HEK293 (cell line): ENCODE results near the gene STAB2.

ENCODE experiments used
- CTCF ChIA-PET: fragments of 350-600 bp; formaldehyde crosslinking; extraction: SDS; loops from one replicate; lab custom pipeline; 2021; ENCODE audit warnings: antibody characterized with exemption; lab: Yijun Ruan, JAX
- POLR2A ChIA-PET: fragments of 300-600 bp; formaldehyde crosslinking; extraction: SDS; loops from one replicate; lab custom pipeline; 2020; ENCODE audit warnings: antibody characterized with exemption, inconsistent platforms; lab: Yijun Ruan, JAX
- H3K27ac ChIP-seq: fragments of 200-500 bp; sonication (Bioruptor generic); 2 replicates; pipeline ENCODE4 v1.5.1; 2014; ENCODE audit warnings: low read depth, low read length, control low read depth, inconsistent platforms; ENCODE audit errors: extremely low read depth
- H3K36me3 ChIP-seq, 2 experiments: fragments of 200-500 bp in 1 of 2; sonication (Bioruptor generic) in 1 of 2; 1 replicate in 1 of 2; 2 replicates in 1 of 2; pipeline ENCODE4 v1.5.1; 2014 to 2017; ENCODE audit warnings: inconsistent platforms in 2 of 2, low read length in 2 of 2; ENCODE audit not compliant: control insufficient read depth in 2 of 2, insufficient read depth in 1 of 2
- H3K4me1 ChIP-seq: fragments of 200-500 bp; sonication (Bioruptor generic); 2 replicates; pipeline ENCODE4 v1.5.1; 2014; ENCODE audit warnings: mild to moderate bottlenecking, low read length, inconsistent platforms; ENCODE audit not compliant: control insufficient read depth, insufficient read depth
- H3K4me3 ChIP-seq: 2 replicates; pipeline ENCODE4 v1.5.1; 2011; ENCODE audit warnings: low read depth, mild to moderate bottlenecking, control low read depth, low read length, moderate library complexity
- H3K9me3 ChIP-seq: fragments of 200-500 bp; sonication (Bioruptor generic); 2 replicates; pipeline ENCODE4 v1.5.1; 2014; ENCODE audit warnings: low read depth, low read length, inconsistent platforms; ENCODE audit not compliant: control insufficient read depth, insufficient read depth
- OSR2 ChIP-seq: fragments of 450-650 bp; formaldehyde crosslinking; IDR thresholded peaks from 2 replicates; pipeline ENCODE4 v1.5.1; 2016; ENCODE audit warnings: missing biosample characterization, missing genetic modification characterization
- PATZ1 ChIP-seq: fragments of 450-650 bp; formaldehyde crosslinking; IDR thresholded peaks from 2 replicates; pipeline ENCODE4 v1.5.1; 2016; ENCODE audit warnings: missing biosample characterization, missing genetic modification characterization
- ZBTB11 ChIP-seq: fragments of 450-650 bp; formaldehyde crosslinking; conservative IDR thresholded peaks from 2 replicates; pipeline ENCODE4 v1.5.1; 2016; ENCODE audit warnings: low read depth, missing biosample characterization, missing genetic modification characterization
- ZBTB7A ChIP-seq: fragments of 450-650 bp; formaldehyde crosslinking; IDR thresholded peaks from 2 replicates; pipeline ENCODE4 v1.5.1; 2016; ENCODE audit warnings: low read depth, missing biosample characterization, missing genetic modification characterization
- ZBTB8A ChIP-seq: fragments of 450-650 bp; formaldehyde crosslinking; IDR thresholded peaks from 2 replicates; pipeline ENCODE4 v1.5.1; 2016; ENCODE audit warnings: missing biosample characterization, missing genetic modification characterization
- ZNF114 ChIP-seq: fragments of 450-650 bp; formaldehyde crosslinking; IDR thresholded peaks from 2 replicates; pipeline ENCODE4 v1.5.0; 2017; ENCODE audit warnings: missing biosample characterization, missing genetic modification characterization
- ZNF133 ChIP-seq: fragments of 450-650 bp; formaldehyde crosslinking; IDR thresholded peaks from 2 replicates; pipeline ENCODE4 v1.5.1; 2016; ENCODE audit warnings: missing biosample characterization, missing genetic modification characterization
- ZNF23 ChIP-seq: fragments of 450-650 bp; formaldehyde crosslinking; IDR thresholded peaks from 2 replicates; pipeline ENCODE4 v1.5.1; 2016; ENCODE audit warnings: missing biosample characterization, missing genetic modification characterization, borderline replicate concordance
- ZNF266 ChIP-seq: fragments of 450-650 bp; formaldehyde crosslinking; IDR thresholded peaks from 2 replicates; pipeline ENCODE4 v1.5.1; 2016; ENCODE audit warnings: missing biosample characterization, missing genetic modification characterization, low read depth
- ZNF280D ChIP-seq: fragments of 450-650 bp; formaldehyde crosslinking; IDR thresholded peaks from 2 replicates; pipeline ENCODE4 v1.5.1; 2016; ENCODE audit warnings: missing biosample characterization, missing genetic modification characterization
- ZNF488 ChIP-seq: fragments of 450-650 bp; formaldehyde crosslinking; IDR thresholded peaks from 2 replicates; pipeline ENCODE4 v1.5.1; 2016; ENCODE audit warnings: missing biosample characterization, missing genetic modification characterization
- ZNF530 ChIP-seq: fragments of 450-650 bp; formaldehyde crosslinking; IDR thresholded peaks from 2 replicates; pipeline ENCODE4 v1.5.1; 2016; ENCODE audit warnings: low read depth, missing biosample characterization, missing genetic modification characterization

Gene STAB2

GRCh38 chr12:103697971-103698751 lies 111.1 kb downstream of the STAB2 start (continued):
- TF ChIP-seq PATZ1 (no peak), ZNF280D (tag by site-specific recombination) (no peak), ZBTB11 (tag by site-specific recombination) (no peak), ZBTB7A (no peak), ZNF266 (tag by site-specific recombination) (no peak), ZBTB8A (tag by site-specific recombination) (no peak)

- H3K4me1 ChIP-seq = no peaks in the 10 kb centered on the region
- H3K4me3 ChIP-seq = no peak overlapping the region
- no peak overlapping the region for H3K27ac ChIP-seq
- no peak for TF ChIP-seq OSR2
- no peak for TF ChIP-seq ZNF23 (tag by site-specific recombination)
- TF ChIP-seq ZNF488 = no peak
- no peak for TF ChIP-seq ZNF114
- TF ChIP-seq ZNF530 = no peak
- no peak for TF ChIP-seq ZNF133 (tag by site-specific recombination)
- ChIA-PET POLR2A (no interaction called here), CTCF (no interaction called here)
- H3K9me3 ChIP-seq = no peaks in the 10 kb centered on the region
- no peaks in the 10 kb centered on the region for H3K36me3 ChIP-seq
These were observed 111.9 kb downstream of the STAB2 start for GRCh38 chr12:103698752-103699560.
